Neural progenitor cell (in vitro differentiated cells): ENCODE results near the gene COPA. TPM values are rescaled to one million over a fixed set of nuclear protein-coding genes. Genes with fewer than 3 reads are reported as not detected.
"Not testable (repeated sequence)": the region's sequence is repeated elsewhere in the genome, so short reads cannot be mapped to it uniquely, and the experiment has no call there.

Experiments used
- DNase-seq: peaks from one replicate; pipeline ENCODE4 v3.0.0-alpha.2; 2016; ENCODE audit warnings: low spot score
- H2AFZ ChIP-seq: fragments of 200-600 bp; sonication (generic); replicated peaks from 2 replicates; pipeline ENCODE4 v1.6.1; 2016; ENCODE audit warnings: antibody characterized with exemption
- H3F3A ChIP-seq: fragments of 200-600 bp; sonication (generic); 2 replicates; pipeline ENCODE4 v1.6.1; 2016; ENCODE audit warnings: antibody characterized with exemption, low read depth
- H3K27ac ChIP-seq: fragments of 200-600 bp; sonication (generic); 2 replicates; pipeline ENCODE4 v1.5.1; 2016; ENCODE audit warnings: mild to moderate bottlenecking
- H3K27me3 ChIP-seq: fragments of 200-600 bp; sonication (generic); 2 replicates; pipeline ENCODE4 v1.6.1; 2016; ENCODE audit warnings: mild to moderate bottlenecking, moderate library complexity
- H3K36me3 ChIP-seq: fragments of 200-600 bp; sonication (generic); 2 replicates; pipeline ENCODE4 v1.5.1; 2016
- H3K4me1 ChIP-seq: fragments of 200-600 bp; sonication (generic); 2 replicates; pipeline ENCODE4 v1.6.1; 2016; ENCODE audit warnings: mixed run types
- H3K4me2 ChIP-seq: fragments of 200-600 bp; sonication (generic); 2 replicates; pipeline ENCODE4 v1.6.1; 2016
- H3K4me3 ChIP-seq: fragments of 200-600 bp; sonication (generic); 2 replicates; pipeline ENCODE4 v1.5.1; 2016
- H3K79me2 ChIP-seq: fragments of 200-600 bp; sonication (generic); 2 replicates; pipeline ENCODE4 v1.6.1; 2016; ENCODE audit warnings: low read depth
- H3K9ac ChIP-seq: fragments of 200-600 bp; sonication (generic); 2 replicates; pipeline ENCODE4 v1.6.1; 2016
- H3K9me3 ChIP-seq: fragments of 200-600 bp; sonication (generic); 2 replicates; pipeline ENCODE4 v1.5.1; 2016; ENCODE audit warnings: low read depth
- H4K20me1 ChIP-seq: fragments of 200-600 bp; sonication (generic); 2 replicates; pipeline ENCODE4 v1.6.1; 2016; ENCODE audit warnings: low read depth
- H3K27ac Mint-ChIP-seq: 3 replicates; pipeline ENCODE4 v1.8.0; 2021; ENCODE audit warnings: mixed read lengths
- H3K27me3 Mint-ChIP-seq: 2 replicates; pipeline ENCODE4 v1.8.0; 2022; ENCODE audit warnings: low read depth, mild to moderate bottlenecking, inconsistent platforms, moderate library complexity, mixed read lengths; ENCODE audit not compliant: insufficient read depth
- H3K36me3 Mint-ChIP-seq: 3 replicates; pipeline ENCODE4 v1.8.0; 2021; ENCODE audit warnings: mixed read lengths
- H3K4me1 Mint-ChIP-seq: 3 replicates; pipeline ENCODE4 v1.8.0; 2021; ENCODE audit warnings: mixed read lengths
- H3K4me3 Mint-ChIP-seq: 3 replicates; pipeline ENCODE4 v1.8.0; 2021; ENCODE audit warnings: mild to moderate bottlenecking, moderate library complexity, mixed read lengths
- H3K9me3 Mint-ChIP-seq: 3 replicates; pipeline ENCODE4 v1.8.0; 2020; ENCODE audit warnings: mixed read lengths
- CTCF ChIP-seq: fragments of 200-600 bp; sonication (generic); IDR thresholded peaks from 2 replicates; pipeline ENCODE4 v1.5.1; 2017; ENCODE audit warnings: antibody characterized with exemption, mild to moderate bottlenecking
- EZH2 ChIP-seq: fragments of 200-600 bp; sonication (generic); IDR thresholded peaks from 2 replicates; pipeline ENCODE4 v1.6.1; 2017; ENCODE audit warnings: antibody characterized with exemption, mild to moderate bottlenecking, moderate library complexity
- EZH2phosphoT487 ChIP-seq: fragments of 200-600 bp; sonication (generic); IDR thresholded peaks from 2 replicates; pipeline ENCODE4 v1.6.1; 2017; ENCODE audit warnings: antibody characterized with exemption
- total RNA-seq: library from RNA; depleted of rRNA; stranded (reverse); fragments of >200 nt; gene quantifications from 2 replicates; pipeline ENCODE4 v1.2.3, GENCODE V29; 2015; ENCODE audit warnings: low replicate concordance

The COPA gene
- 82.6 and 83.3 TPM in 2 replicates for total RNA-seq

GRCh38 chr1:160342953-160343869 is at the start of gene COPA, which contains the start of gene NCSTN:
TSS of gene COPA (minus strand) at chr1:160343250. CDS start at chr1:160343170, 80 bp downstream.
TSS of gene NCSTN (plus strand) at chr1:160343383. CDS start at chr1:160343397, 14 bp downstream.
- Mint-ChIP-seq H3K36me3 (peaks cover 13% of the 10 kb centered on the region), H3K27me3 (peaks cover 2% of the 10 kb centered on the region), H3K9me3 (no peaks in the 10 kb centered on the region), H3K27ac (peak within 1 kb of the TSS; percentile 95), H3K4me3 (peak within 1 kb of the TSS; percentile 99), H3K4me1 (peaks cover 30% of the 10 kb centered on the region)
- Histone ChIP-seq H3F3A (no peaks in the 10 kb centered on the region), H3K4me2 (peak within 1 kb of the TSS; percentile 89), H3K27ac (peak within 1 kb of the TSS; percentile 34), H3K36me3 (no peaks in the 10 kb centered on the region), H3K79me2 (peaks cover 71% of the 10 kb centered on the region), H3K4me1 (peaks cover 16% of the 10 kb centered on the region), H3K9me3 (no peaks in the 10 kb centered on the region), H2AFZ (peak within 1 kb of the TSS; percentile 94), H3K27me3 (no peaks in the 10 kb centered on the region), H3K4me3 (peak within 1 kb of the TSS; percentile 63), H3K9ac (peak within 1 kb of the TSS; percentile 96), H4K20me1 (peaks cover 19% of the 10 kb centered on the region)
- TF ChIP-seq EZH2 (no peak), CTCF (no peak)
- peak; percentile 98 for DNase-seq

GRCh38 chr1:160388406-160388805 is 45.4 kb upstream of the COPA start:
- not testable (repeated sequence) for H3K36me3 Mint-ChIP-seq, H4K20me1 ChIP-seq, H3K27me3 ChIP-seq, H3K9me3 ChIP-seq, H3K9ac ChIP-seq, H3K4me3 ChIP-seq, H3K4me1 ChIP-seq, H3K4me3 Mint-ChIP-seq, H3K36me3 ChIP-seq, H2AFZ ChIP-seq, H3K27me3 Mint-ChIP-seq, H3K27ac ChIP-seq, H3F3A ChIP-seq, DNase-seq, H3K79me2 ChIP-seq, H3K27ac Mint-ChIP-seq, H3K4me2 ChIP-seq, H3K4me1 Mint-ChIP-seq
- H3K9me3 Mint-ChIP-seq, result peaks cover 27% of the 10 kb centered on the region

- H3K9me3 ChIP-seq, H3K36me3 Mint-ChIP-seq, H3K4me1 Mint-ChIP-seq, H3K4me2 ChIP-seq, DNase-seq, H3K4me1 ChIP-seq, H4K20me1 ChIP-seq, H3K79me2 ChIP-seq, H3K27me3 ChIP-seq, H2AFZ ChIP-seq, H3F3A ChIP-seq, H3K9ac ChIP-seq, H3K27ac Mint-ChIP-seq, H3K4me3 Mint-ChIP-seq, H3K36me3 ChIP-seq, H3K27ac ChIP-seq, H3K4me3 ChIP-seq: not testable (repeated sequence)
- Mint-ChIP-seq H3K27me3 (peaks cover 10% of the 10 kb centered on the region), H3K9me3 (peaks cover 26% of the 10 kb centered on the region)
These were observed 41.8 kb upstream of the COPA start for GRCh38 chr1:160384812-160385211.

- Mint-ChIP-seq H3K9me3 (no peaks in the 10 kb centered on the region), H3K4me3 (no peak overlapping the region), H3K4me1 (peaks cover 36% of the 10 kb centered on the region), H3K27ac (peak overlapping the region; percentile 12), H3K27me3 (peaks cover 6% of the 10 kb centered on the region), H3K36me3 (no peaks in the 10 kb centered on the region)
- no peaks in the 10 kb centered on the region for H4K20me1 ChIP-seq
- no peak for DNase-seq
- H3K27me3 ChIP-seq, result no peaks in the 10 kb centered on the region
- no peaks in the 10 kb centered on the region for H3K9me3 ChIP-seq
- H2AFZ ChIP-seq, result no peak overlapping the region
- peaks cover 27% of the 10 kb centered on the region for H3K4me1 ChIP-seq
- H3K27ac ChIP-seq, result no peak overlapping the region
- no peak overlapping the region for H3K4me3 ChIP-seq
- no peak overlapping the region for H3K4me2 ChIP-seq
- no peaks in the 10 kb centered on the region for H3K79me2 ChIP-seq
- H3K36me3 ChIP-seq, result no peaks in the 10 kb centered on the region
- H3F3A ChIP-seq, result peaks cover 29% of the 10 kb centered on the region
- no peak for TF ChIP-seq EZH2
- TF ChIP-seq EZH2phosphoT487, result no peak
- no peak for TF ChIP-seq CTCF
- no peak overlapping the region for H3K9ac ChIP-seq
These were observed 34.6 kb upstream of the COPA start for GRCh38 chr1:160377585-160378206.
